ENCODE data around the gene CSNK1G1. TPM values are rescaled to one million over a fixed set of nuclear protein-coding genes. Genes with fewer than 3 reads are reported as not detected.

The CSNK1G1 gene
- total RNA-seq, 1 experiment from 2014 or later: 11.5 TPM

- CTCF ChIA-PET: no interaction called here
- Mint-ChIP-seq H3K4me1 (ENCODE audit: low read depth, unreplicated experiment) (peaks cover 34% of the 10 kb centered on the region), H3K9me3 (ENCODE audit: unreplicated experiment) (no peaks in the 10 kb centered on the region), H3K27ac (ENCODE audit: unreplicated experiment) (no peak overlapping the region), H3K4me3 (ENCODE audit: unreplicated experiment) (no peak overlapping the region), H3K27me3 (ENCODE audit: insufficient read depth, unreplicated experiment) (no peaks in the 10 kb centered on the region), H3K36me3 (ENCODE audit: insufficient read depth, unreplicated experiment) (peaks cover 4% of the 10 kb centered on the region)
- TF ChIP-seq, protein P1, sequence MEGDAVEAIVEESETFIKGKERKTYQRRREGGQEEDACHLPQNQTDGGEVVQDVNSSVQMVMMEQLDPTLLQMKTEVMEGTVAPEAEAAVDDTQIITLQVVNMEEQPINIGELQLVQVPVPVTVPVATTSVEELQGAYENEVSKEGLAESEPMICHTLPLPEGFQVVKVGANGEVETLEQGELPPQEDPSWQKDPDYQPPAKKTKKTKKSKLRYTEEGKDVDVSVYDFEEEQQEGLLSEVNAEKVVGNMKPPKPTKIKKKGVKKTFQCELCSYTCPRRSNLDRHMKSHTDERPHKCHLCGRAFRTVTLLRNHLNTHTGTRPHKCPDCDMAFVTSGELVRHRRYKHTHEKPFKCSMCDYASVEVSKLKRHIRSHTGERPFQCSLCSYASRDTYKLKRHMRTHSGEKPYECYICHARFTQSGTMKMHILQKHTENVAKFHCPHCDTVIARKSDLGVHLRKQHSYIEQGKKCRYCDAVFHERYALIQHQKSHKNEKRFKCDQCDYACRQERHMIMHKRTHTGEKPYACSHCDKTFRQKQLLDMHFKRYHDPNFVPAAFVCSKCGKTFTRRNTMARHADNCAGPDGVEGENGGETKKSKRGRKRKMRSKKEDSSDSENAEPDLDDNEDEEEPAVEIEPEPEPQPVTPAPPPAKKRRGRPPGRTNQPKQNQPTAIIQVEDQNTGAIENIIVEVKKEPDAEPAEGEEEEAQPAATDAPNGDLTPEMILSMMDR (IDR thresholded peaks at IDR 0.05; ENCODE audit: insufficient read depth in 1 of 2, low read depth in 1 of 2, low read length in 1 of 2, severe bottlenecking in 1 of 2, unreplicated experiment in 1 of 2): no peak
- Histone ChIP-seq H3K9me3 (no peaks in the 10 kb centered on the region), H3K27me3 (replicated peaks; ENCODE audit: control insufficient read depth, insufficient read depth, low read length) (no peaks in the 10 kb centered on the region), H3K36me3 (ENCODE audit: control insufficient read depth, insufficient read depth, low read length) (no peaks in the 10 kb centered on the region), H3K4me3 (ENCODE audit: low read depth, low read length) (no peak overlapping the region), H3K4me1 (peaks cover 39% of the 10 kb centered on the region)
- BruUV-seq (replicated peaks): no TSS peak
- POLR2A ChIA-PET: no interaction called here
- DNase-seq: no peak
- intact Hi-C loops (cut with micrococcal nuclease; ENCODE audit: unreplicated experiment): no loop called here
Measured at GRCh38 chr15:64251121-64251520, 104.9 kb downstream of the CSNK1G1 start.

GRCh38 chr15:64249883-64250575 is 105.9 kb downstream of the CSNK1G1 start:
- intact Hi-C loops (cut with micrococcal nuclease; ENCODE audit: unreplicated experiment): no loop called here
- Mint-ChIP-seq H3K9me3 (ENCODE audit: unreplicated experiment) (no peaks in the 10 kb centered on the region), H3K27me3 (ENCODE audit: insufficient read depth, unreplicated experiment) (no peaks in the 10 kb centered on the region), H3K36me3 (ENCODE audit: insufficient read depth, unreplicated experiment) (peaks cover 5% of the 10 kb centered on the region), H3K4me3 (ENCODE audit: unreplicated experiment) (no peak overlapping the region), H3K4me1 (ENCODE audit: low read depth, unreplicated experiment) (peaks cover 40% of the 10 kb centered on the region), H3K27ac (ENCODE audit: unreplicated experiment) (peak overlapping the region; percentile 72)
- Histone ChIP-seq H3K4me1 (peaks cover 39% of the 10 kb centered on the region), H3K27me3 (replicated peaks; ENCODE audit: control insufficient read depth, insufficient read depth, low read length) (no peaks in the 10 kb centered on the region), H3K4me3 (ENCODE audit: low read depth, low read length) (no peak overlapping the region), H3K9me3 (no peaks in the 10 kb centered on the region), H3K36me3 (ENCODE audit: control insufficient read depth, insufficient read depth, low read length) (no peaks in the 10 kb centered on the region)
- ChIA-PET CTCF (interaction anchor here (0.6 kb wide), 1 partner anchor 87 kb away, joined by 5 read pairs; the partner anchor contains the start of gene PPIB), POLR2A (no interaction called here)
- peak in 1 of 2 experiments; percentile 39 for DNase-seq
- no TSS peak for BruUV-seq (replicated peaks)
- TF ChIP-seq, protein P1 (IDR thresholded peaks at IDR 0.05; ENCODE audit: insufficient read depth in 1 of 2, low read depth in 1 of 2, low read length in 1 of 2, severe bottlenecking in 1 of 2, unreplicated experiment in 1 of 2): no peak

GRCh38 chr15:64249406-64249805 is 106.6 kb downstream of the CSNK1G1 start:
- Mint-ChIP-seq H3K36me3 (ENCODE audit: insufficient read depth, unreplicated experiment) (peaks cover 5% of the 10 kb centered on the region), H3K4me3 (ENCODE audit: unreplicated experiment) (no peak overlapping the region), H3K9me3 (ENCODE audit: unreplicated experiment) (no peaks in the 10 kb centered on the region), H3K27ac (ENCODE audit: unreplicated experiment) (peak overlapping the region; percentile 72), H3K4me1 (ENCODE audit: low read depth, unreplicated experiment) (peaks cover 40% of the 10 kb centered on the region), H3K27me3 (ENCODE audit: insufficient read depth, unreplicated experiment) (no peaks in the 10 kb centered on the region)
- no peaks in the 10 kb centered on the region for H3K36me3 ChIP-seq (ENCODE audit: control insufficient read depth, insufficient read depth, low read length)
- TF ChIP-seq, protein P1 (IDR thresholded peaks at IDR 0.05; ENCODE audit: insufficient read depth in 1 of 2, low read depth in 1 of 2, low read length in 1 of 2, severe bottlenecking in 1 of 2, unreplicated experiment in 1 of 2): no peak
- H3K4me3 ChIP-seq (ENCODE audit: low read depth, low read length): no peak overlapping the region
- no peaks in the 10 kb centered on the region for H3K27me3 ChIP-seq (replicated peaks; ENCODE audit: control insufficient read depth, insufficient read depth, low read length)
- H3K9me3 ChIP-seq: no peaks in the 10 kb centered on the region
- ChIA-PET CTCF (no interaction called here), POLR2A (no interaction called here)
- DNase-seq: peak in 1 of 2 experiments; percentile 12
- BruUV-seq (replicated peaks): no TSS peak
- H3K4me1 ChIP-seq: peaks cover 39% of the 10 kb centered on the region
- intact Hi-C loops (cut with micrococcal nuclease; ENCODE audit: unreplicated experiment): no loop called here
